PC-9 (cell line): ENCODE measurements around the gene KCNH6. TPM values are rescaled to one million over a fixed set of nuclear protein-coding genes. Genes with fewer than 3 reads are reported as not detected.

Experiments used
- BruUV-seq: library from RNA; stranded (reverse); fragments of 400-500 nt; replicated peaks from 2 replicates; lab custom pipeline; 2021; lab: Mats Ljungman, UMichigan
- CTCF ChIA-PET: fragments of 300-600 bp; sonication (Branson Sonifier 250); formaldehyde crosslinking; loops from one replicate; lab custom pipeline; 2022; ENCODE audit warnings: antibody characterized with exemption; lab: Charles Lee
- POLR2A ChIA-PET: fragments of 300-600 bp; sonication (Branson Sonifier 250); formaldehyde crosslinking; loops from one replicate; lab custom pipeline; 2022; ENCODE audit warnings: antibody characterized with exemption; ENCODE audit not compliant: unreplicated experiment; lab: Charles Lee
- DNase-seq, 2 experiments: peaks; one replicate each; pipeline versions ENCODE4 v3.0.0 to v3.0.0-alpha.2; 2015 to 2022; ENCODE audit warnings: mixed read lengths in 1 of 2
- H2AFZ ChIP-seq: fragments of 200-600 bp; sonication (generic); 2 replicates; pipeline ENCODE4 v1.8.1; 2017; ENCODE audit warnings: antibody characterized with exemption
- H3F3A ChIP-seq: fragments of 200-600 bp; sonication (generic); 2 replicates; pipeline ENCODE4 v1.8.1; 2017; ENCODE audit warnings: antibody characterized with exemption, mild to moderate bottlenecking, low read depth; ENCODE audit not compliant: insufficient read depth
- H3K27ac ChIP-seq: fragments of 200-600 bp; sonication (generic); 2 replicates; pipeline ENCODE4 v1.6.1; 2016; ENCODE audit warnings: mixed run types
- H3K27me3 ChIP-seq: fragments of 200-600 bp; sonication (generic); 2 replicates; pipeline ENCODE4 v1.6.1; 2016; ENCODE audit warnings: low read depth, mixed run types; ENCODE audit not compliant: insufficient read depth
- H3K36me3 ChIP-seq: fragments of 200-600 bp; sonication (generic); 2 replicates; pipeline ENCODE4 v1.6.1; 2016; ENCODE audit warnings: low read depth, mixed run types
- H3K4me1 ChIP-seq: fragments of 200-600 bp; sonication (generic); replicated peaks from 2 replicates; pipeline ENCODE4 v1.6.1; 2016; ENCODE audit warnings: mixed run types; ENCODE audit not compliant: insufficient read depth
- H3K4me2 ChIP-seq: fragments of 200-600 bp; sonication (generic); 2 replicates; pipeline ENCODE4 v1.6.1; 2017; ENCODE audit warnings: mixed run types
- H3K4me3 ChIP-seq: fragments of 200-600 bp; sonication (generic); 2 replicates; pipeline ENCODE4 v1.6.1; 2016; ENCODE audit warnings: mixed run types
- H3K79me2 ChIP-seq: fragments of 200-600 bp; sonication (generic); 2 replicates; pipeline ENCODE4 v1.6.1; 2017; ENCODE audit warnings: low read depth, mixed run types
- H3K9me2 ChIP-seq: fragments of 200-600 bp; sonication (generic); 2 replicates; pipeline ENCODE4 v1.8.1; 2017; ENCODE audit warnings: mild to moderate bottlenecking; ENCODE audit not compliant: insufficient read depth
- H3K9me3 ChIP-seq: fragments of 200-600 bp; sonication (generic); 2 replicates; pipeline ENCODE4 v1.8.1; 2016; ENCODE audit warnings: low read depth; ENCODE audit not compliant: insufficient read depth
- H4K20me1 ChIP-seq: fragments of 200-600 bp; sonication (generic); 2 replicates; pipeline ENCODE4 v1.8.1; 2017; ENCODE audit not compliant: insufficient read depth
- EZH2 ChIP-seq: fragments of 200-600 bp; sonication (generic); IDR thresholded peaks from 2 replicates; pipeline ENCODE4 v1.8.0; 2017; ENCODE audit warnings: antibody characterized with exemption, low read depth
- intact Hi-C: fragments of 100-400 bp; cut with micrococcal nuclease; formaldehyde crosslinking; loops from one replicate; pipeline ENCODE4 v1.10.0; 2022; ENCODE audit not compliant: unreplicated experiment
- total RNA-seq: library from RNA; stranded (reverse); gene quantifications from 2 replicates; pipeline ENCODE4 v1.2.3, GENCODE V29; 2021
- TF ChIP-seq, protein P1 (sequence below): fragments of 200-600 bp; sonication (generic); conservative IDR thresholded peaks from 2 replicates; pipeline ENCODE4 v1.6.1; 2017; ENCODE audit warnings: mixed run types, antibody characterized with exemption, mild to moderate bottlenecking, moderate library complexity

KCNH6 gene
- total RNA-seq, 1 experiment from 2014 or later: not detected

DNA sequence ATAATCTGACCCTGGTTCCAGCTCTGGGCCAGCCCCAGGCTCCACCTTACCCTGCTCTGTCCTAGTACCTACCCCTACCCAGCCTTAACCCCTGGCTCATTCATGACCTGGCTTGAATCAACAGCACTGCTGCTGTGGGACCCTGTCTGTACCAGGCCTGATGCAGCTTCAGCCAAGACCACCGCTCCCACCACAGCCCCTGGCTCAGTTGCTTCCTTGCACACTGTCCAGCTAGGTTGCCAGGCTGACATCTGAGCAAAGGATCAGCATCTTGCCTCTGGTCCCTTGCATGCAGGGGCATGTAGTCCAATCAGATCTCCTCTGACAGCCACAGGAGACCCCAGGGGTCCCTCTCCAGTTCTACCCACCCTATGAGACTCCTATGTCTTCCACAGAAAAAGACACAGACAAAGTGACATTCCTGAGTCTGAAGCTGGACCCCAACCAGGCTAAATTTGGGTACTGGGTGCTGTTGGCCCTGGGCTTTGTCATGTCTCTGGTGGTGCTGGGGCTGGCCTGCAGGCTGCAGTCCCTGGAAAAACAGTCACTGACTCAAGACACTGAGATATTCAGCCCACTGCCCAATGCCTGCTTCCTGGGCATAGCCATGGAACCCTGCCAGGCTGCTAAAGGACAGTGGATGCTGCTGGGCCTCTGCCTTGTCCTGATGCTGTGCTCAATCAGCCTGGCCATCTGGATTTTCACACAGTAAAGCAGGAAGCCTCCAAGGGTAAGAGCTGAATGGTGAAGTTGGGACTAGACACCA is 3.9 kb upstream of the KCNH6 start:
- no peaks in the 10 kb centered on the region for H3F3A ChIP-seq
- H3K4me2 ChIP-seq: no peak overlapping the region
- CTCF ChIA-PET: no interaction called here

DNA sequence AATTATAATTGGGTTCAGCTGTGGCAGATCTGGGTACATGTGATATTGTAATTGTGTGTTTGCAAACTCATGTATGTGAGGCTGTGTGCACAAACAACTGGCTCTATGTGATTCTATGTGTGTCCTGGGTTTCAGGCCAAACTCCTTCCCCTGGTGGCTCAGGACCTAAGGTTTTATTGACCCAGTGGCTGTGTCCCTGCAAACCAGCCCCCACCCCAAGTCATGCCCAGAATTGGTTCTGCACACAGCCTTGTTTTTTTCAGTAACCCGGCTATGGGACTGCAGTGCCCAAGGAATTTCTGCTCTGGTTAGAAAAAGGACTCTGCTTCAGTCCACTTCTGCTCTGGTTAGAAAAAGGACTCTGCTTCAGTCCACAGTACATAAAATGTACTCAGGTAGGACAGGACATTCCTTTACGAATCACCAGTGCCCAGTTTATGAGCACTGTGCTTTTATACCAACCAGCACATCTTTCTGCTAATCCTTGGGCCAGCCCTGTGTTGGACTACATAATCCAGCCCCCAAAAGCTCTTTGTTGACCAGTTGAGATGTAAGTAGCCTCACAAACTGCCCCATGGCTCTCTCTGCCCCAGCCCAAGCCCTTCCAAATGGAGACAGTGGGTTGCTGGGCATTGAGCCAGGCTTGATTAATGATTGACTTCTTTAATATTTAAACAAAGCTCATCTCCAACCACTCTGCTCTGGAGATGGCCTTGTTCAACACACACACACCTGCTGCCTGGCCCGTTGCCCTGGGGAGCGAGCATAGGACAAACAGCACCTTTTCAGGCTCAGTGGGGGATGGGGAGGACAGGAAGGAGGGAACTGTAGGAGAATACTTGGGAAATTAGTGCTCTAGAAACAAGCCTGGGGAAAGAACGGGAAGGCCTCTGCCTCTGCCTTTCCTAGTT is 2.9 kb upstream of the KCNH6 start:
- Histone ChIP-seq H3K27ac (no peak overlapping the region), H3K9me3 (no peaks in the 10 kb centered on the region), H3F3A (no peaks in the 10 kb centered on the region), H4K20me1 (no peaks in the 10 kb centered on the region; the same call in 1 of the 2 replicates), H2AFZ (no peak overlapping the region), H3K9me2 (no peaks in the 10 kb centered on the region), H3K4me1 (no peaks in the 10 kb centered on the region; the same call in 1 of the 2 replicates), H3K4me3 (no peak overlapping the region), H3K36me3 (no peaks in the 10 kb centered on the region), H3K27me3 (peaks cover 50% of the 10 kb centered on the region), H3K79me2 (no peaks in the 10 kb centered on the region), H3K4me2 (no peak overlapping the region)
- ChIA-PET POLR2A (no interaction called here), CTCF (no interaction called here)
- DNase-seq: no peak
- no TSS peak for BruUV-seq
- intact Hi-C loops: no loop called here
- no peak for TF ChIP-seq EZH2
- TF ChIP-seq, protein P1, sequence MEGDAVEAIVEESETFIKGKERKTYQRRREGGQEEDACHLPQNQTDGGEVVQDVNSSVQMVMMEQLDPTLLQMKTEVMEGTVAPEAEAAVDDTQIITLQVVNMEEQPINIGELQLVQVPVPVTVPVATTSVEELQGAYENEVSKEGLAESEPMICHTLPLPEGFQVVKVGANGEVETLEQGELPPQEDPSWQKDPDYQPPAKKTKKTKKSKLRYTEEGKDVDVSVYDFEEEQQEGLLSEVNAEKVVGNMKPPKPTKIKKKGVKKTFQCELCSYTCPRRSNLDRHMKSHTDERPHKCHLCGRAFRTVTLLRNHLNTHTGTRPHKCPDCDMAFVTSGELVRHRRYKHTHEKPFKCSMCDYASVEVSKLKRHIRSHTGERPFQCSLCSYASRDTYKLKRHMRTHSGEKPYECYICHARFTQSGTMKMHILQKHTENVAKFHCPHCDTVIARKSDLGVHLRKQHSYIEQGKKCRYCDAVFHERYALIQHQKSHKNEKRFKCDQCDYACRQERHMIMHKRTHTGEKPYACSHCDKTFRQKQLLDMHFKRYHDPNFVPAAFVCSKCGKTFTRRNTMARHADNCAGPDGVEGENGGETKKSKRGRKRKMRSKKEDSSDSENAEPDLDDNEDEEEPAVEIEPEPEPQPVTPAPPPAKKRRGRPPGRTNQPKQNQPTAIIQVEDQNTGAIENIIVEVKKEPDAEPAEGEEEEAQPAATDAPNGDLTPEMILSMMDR: no peak

More for the DNA sequence above, 3.9 kb upstream of the KCNH6 start:
- TF ChIP-seq, protein P1: no peak
- TF ChIP-seq EZH2: no peak
- Histone ChIP-seq H2AFZ (no peak overlapping the region), H3K9me3 (no peaks in the 10 kb centered on the region), H3K36me3 (no peaks in the 10 kb centered on the region), H3K9me2 (no peaks in the 10 kb centered on the region), H3K4me1 (no peaks in the 10 kb centered on the region; the same call in 1 of the 2 replicates), H3K27me3 (peaks cover 48% of the 10 kb centered on the region), H3K4me3 (no peak overlapping the region), H3K27ac (no peak overlapping the region), H3K79me2 (no peaks in the 10 kb centered on the region), H4K20me1 (no peaks in the 10 kb centered on the region; the same call in 1 of the 2 replicates)
- intact Hi-C loops: no loop called here
- POLR2A ChIA-PET: no interaction called here
- no TSS peak for BruUV-seq
- no peak for DNase-seq

DNA sequence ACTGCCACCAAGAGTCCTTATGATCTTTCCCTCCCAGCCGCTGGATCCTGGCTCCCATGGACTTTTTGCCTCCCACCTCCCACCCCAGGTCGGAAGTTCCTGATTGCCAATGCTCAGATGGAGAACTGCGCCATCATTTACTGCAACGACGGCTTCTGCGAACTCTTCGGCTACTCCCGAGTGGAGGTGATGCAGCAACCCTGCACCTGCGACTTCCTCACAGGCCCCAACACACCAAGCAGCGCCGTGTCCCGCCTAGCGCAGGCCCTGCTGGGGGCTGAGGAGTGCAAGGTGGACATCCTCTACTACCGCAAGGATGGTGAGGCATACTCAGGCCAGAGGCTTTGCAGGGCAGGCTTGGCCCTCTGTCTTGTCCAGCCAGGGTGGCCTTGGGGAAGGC is 893 bp downstream of the KCNH6 start:
- H3K79me2 ChIP-seq: no peaks in the 10 kb centered on the region
- no peaks in the 10 kb centered on the region for H3K4me1 ChIP-seq
- H4K20me1 ChIP-seq: peaks cover 3% of the 10 kb centered on the region; the same call in 1 of the 2 replicates
- DNase-seq: no peak
- ChIA-PET POLR2A (no interaction called here), CTCF (no interaction called here)
- no peaks in the 10 kb centered on the region for H3K9me2 ChIP-seq
- no peak overlapping the region for H2AFZ ChIP-seq
- H3K9me3 ChIP-seq: no peaks in the 10 kb centered on the region
- TF ChIP-seq EZH2: no peak
- TF ChIP-seq, protein P1: no peak
- peaks cover 76% of the 10 kb centered on the region for H3K27me3 ChIP-seq
- no peak overlapping the region for H3K27ac ChIP-seq
- H3K36me3 ChIP-seq: no peaks in the 10 kb centered on the region
- no peak overlapping the region for H3K4me3 ChIP-seq
- BruUV-seq: no TSS peak
- no peaks in the 10 kb centered on the region for H3F3A ChIP-seq
- intact Hi-C loops: no loop called here
- no peak overlapping the region for H3K4me2 ChIP-seq
